ENCODE data around the gene ACOT13. TPM values are rescaled to one million over a fixed set of nuclear protein-coding genes. Genes with fewer than 3 reads are reported as not detected.
"Not testable (repeated sequence)": the region's sequence is repeated elsewhere in the genome, so short reads cannot be mapped to it uniquely, and the experiment has no call there.

The ACOT13 gene
- total RNA-seq, 2 donors from 2014 or later: 36.2 to 43.1 TPM

GRCh38 chr6:24632573-24632972 lies 34.3 kb upstream of the ACOT13 start:
- no peak overlapping the region for H3K4me3 ChIP-seq (ENCODE audit: low read length)
- H3K9me3 ChIP-seq (ENCODE audit: control insufficient read depth, low read length): peaks cover 25% of the 10 kb centered on the region
- H3K9me3 Mint-ChIP-seq: peaks cover 23% of the 10 kb centered on the region
- peaks cover 33% of the 10 kb centered on the region for H3K27me3 Mint-ChIP-seq (ENCODE audit: insufficient read depth)
- no peaks in the 10 kb centered on the region for H3K36me3 ChIP-seq (ENCODE audit: control insufficient read depth, insufficient read depth, low read length)
- DNase-seq: no peak
- H3K9ac ChIP-seq (ENCODE audit: extremely low read depth, low read length, poor library complexity, severe bottlenecking): no peak overlapping the region
- peaks cover 33% of the 10 kb centered on the region for H3K4me1 Mint-ChIP-seq
- 30% methylated on average over 1 of the region's 1 CpG; no CpG with 5 or more reads in 1 of the 2 experiments for WGBS, 2 experiments (ENCODE audit: insufficient coverage in 1 of 2, insufficient read length in 1 of 2)
- peaks cover 66% of the 10 kb centered on the region for H3K27me3 ChIP-seq (ENCODE audit: control insufficient read depth, insufficient read depth, low read length, poor library complexity, severe bottlenecking)
- no peaks in the 10 kb centered on the region for H3K36me3 Mint-ChIP-seq (ENCODE audit: low read depth)
- TF ChIP-seq, protein P1, sequence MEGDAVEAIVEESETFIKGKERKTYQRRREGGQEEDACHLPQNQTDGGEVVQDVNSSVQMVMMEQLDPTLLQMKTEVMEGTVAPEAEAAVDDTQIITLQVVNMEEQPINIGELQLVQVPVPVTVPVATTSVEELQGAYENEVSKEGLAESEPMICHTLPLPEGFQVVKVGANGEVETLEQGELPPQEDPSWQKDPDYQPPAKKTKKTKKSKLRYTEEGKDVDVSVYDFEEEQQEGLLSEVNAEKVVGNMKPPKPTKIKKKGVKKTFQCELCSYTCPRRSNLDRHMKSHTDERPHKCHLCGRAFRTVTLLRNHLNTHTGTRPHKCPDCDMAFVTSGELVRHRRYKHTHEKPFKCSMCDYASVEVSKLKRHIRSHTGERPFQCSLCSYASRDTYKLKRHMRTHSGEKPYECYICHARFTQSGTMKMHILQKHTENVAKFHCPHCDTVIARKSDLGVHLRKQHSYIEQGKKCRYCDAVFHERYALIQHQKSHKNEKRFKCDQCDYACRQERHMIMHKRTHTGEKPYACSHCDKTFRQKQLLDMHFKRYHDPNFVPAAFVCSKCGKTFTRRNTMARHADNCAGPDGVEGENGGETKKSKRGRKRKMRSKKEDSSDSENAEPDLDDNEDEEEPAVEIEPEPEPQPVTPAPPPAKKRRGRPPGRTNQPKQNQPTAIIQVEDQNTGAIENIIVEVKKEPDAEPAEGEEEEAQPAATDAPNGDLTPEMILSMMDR (conservative IDR thresholded peaks at IDR 0.05): no peak
- H3K27ac ChIP-seq (ENCODE audit: low read depth, low read length): no peak overlapping the region
- peaks cover 6% of the 10 kb centered on the region for H3K4me1 ChIP-seq (ENCODE audit: control insufficient read depth, insufficient read depth, low read length)
- no peak overlapping the region for H3K27ac Mint-ChIP-seq
- no peak overlapping the region for H3K4me3 Mint-ChIP-seq

DNA sequence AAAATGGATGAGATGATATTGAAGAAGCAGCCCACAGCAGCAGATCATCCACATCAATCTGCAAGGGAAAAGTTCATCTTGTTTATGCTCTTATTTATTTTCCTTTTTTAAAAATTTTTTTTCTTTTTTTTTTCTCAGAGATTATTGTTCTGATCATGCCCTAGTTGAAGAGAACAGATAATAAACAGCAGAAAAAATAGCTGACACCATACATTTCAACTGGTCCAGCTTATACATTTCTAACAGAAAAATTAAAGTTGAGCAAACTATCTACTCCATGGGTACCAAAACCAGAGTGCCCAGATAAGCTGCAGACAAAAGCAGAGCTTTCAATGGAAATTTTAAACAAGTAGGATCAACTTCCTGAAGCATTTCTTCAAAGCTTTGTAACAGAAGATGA lies 30.2 kb upstream of the ACOT13 start:
- TF ChIP-seq, protein P1 (conservative IDR thresholded peaks at IDR 0.05): no peak
- Histone ChIP-seq H3K4me1 (ENCODE audit: control insufficient read depth, insufficient read depth, low read length) (peaks cover 3% of the 10 kb centered on the region), H3K27me3 (ENCODE audit: control insufficient read depth, insufficient read depth, low read length, poor library complexity, severe bottlenecking) (peaks cover 58% of the 10 kb centered on the region), H3K9ac (ENCODE audit: extremely low read depth, low read length, poor library complexity, severe bottlenecking) (no peak overlapping the region), H3K36me3 (ENCODE audit: control insufficient read depth, insufficient read depth, low read length) (no peaks in the 10 kb centered on the region), H3K9me3 (ENCODE audit: control insufficient read depth, low read length) (peaks cover 47% of the 10 kb centered on the region), H3K27ac (ENCODE audit: low read depth, low read length) (no peak overlapping the region), H3K4me3 (ENCODE audit: low read length) (no peak overlapping the region)
- no peak for DNase-seq
- Mint-ChIP-seq H3K4me1 (peaks cover 23% of the 10 kb centered on the region), H3K36me3 (ENCODE audit: low read depth) (no peaks in the 10 kb centered on the region), H3K4me3 (no peak overlapping the region), H3K9me3 (peaks cover 42% of the 10 kb centered on the region), H3K27me3 (ENCODE audit: insufficient read depth) (peaks cover 31% of the 10 kb centered on the region), H3K27ac (no peak overlapping the region)

DNA sequence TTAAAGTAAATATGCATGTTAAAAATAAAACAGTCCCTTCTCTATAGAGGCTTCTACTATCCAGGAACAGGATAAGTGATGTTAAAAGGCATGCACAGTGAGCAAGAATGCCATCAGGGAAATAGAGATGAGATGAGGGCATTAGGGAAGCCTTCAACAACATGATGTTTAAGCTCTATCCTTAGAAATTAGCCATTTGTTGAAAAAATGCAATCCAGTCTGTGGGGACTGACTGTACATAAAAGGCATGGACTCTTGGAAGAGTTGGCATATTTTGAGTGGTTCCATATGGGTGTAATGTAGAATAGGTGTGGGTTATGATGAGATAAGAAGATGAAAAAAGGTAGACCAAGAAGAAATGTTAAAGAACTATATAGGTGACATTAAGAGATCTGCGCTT lies 26.7 kb upstream of the ACOT13 start:
- 100% methylated on average over 1 of the region's 1 CpG; no CpG with 5 or more reads in 1 of the 2 experiments for WGBS, 2 experiments (ENCODE audit: insufficient coverage in 1 of 2, insufficient read length in 1 of 2)
- H3K4me3 Mint-ChIP-seq: no peak overlapping the region
- Histone ChIP-seq H3K9ac (ENCODE audit: extremely low read depth, low read length, poor library complexity, severe bottlenecking) (no peak overlapping the region), H3K27ac (ENCODE audit: low read depth, low read length) (no peak overlapping the region), H3K27me3 (ENCODE audit: control insufficient read depth, insufficient read depth, low read length, poor library complexity, severe bottlenecking) (peaks cover 48% of the 10 kb centered on the region), H3K4me3 (ENCODE audit: low read length) (no peak overlapping the region), H3K36me3 (ENCODE audit: control insufficient read depth, insufficient read depth, low read length) (no peaks in the 10 kb centered on the region), H3K9me3 (ENCODE audit: control insufficient read depth, low read length) (peaks cover 45% of the 10 kb centered on the region), H3K4me1 (ENCODE audit: control insufficient read depth, insufficient read depth, low read length) (no peaks in the 10 kb centered on the region)
- no peaks in the 10 kb centered on the region for H3K36me3 Mint-ChIP-seq (ENCODE audit: low read depth)
- DNase-seq: no peak
- peaks cover 42% of the 10 kb centered on the region for H3K9me3 Mint-ChIP-seq
- peaks cover 47% of the 10 kb centered on the region for H3K27me3 Mint-ChIP-seq (ENCODE audit: insufficient read depth)
- no peak overlapping the region for H3K27ac Mint-ChIP-seq
- no peaks in the 10 kb centered on the region for H3K4me1 Mint-ChIP-seq
- TF ChIP-seq, protein P1 (conservative IDR thresholded peaks at IDR 0.05): no peak

DNA sequence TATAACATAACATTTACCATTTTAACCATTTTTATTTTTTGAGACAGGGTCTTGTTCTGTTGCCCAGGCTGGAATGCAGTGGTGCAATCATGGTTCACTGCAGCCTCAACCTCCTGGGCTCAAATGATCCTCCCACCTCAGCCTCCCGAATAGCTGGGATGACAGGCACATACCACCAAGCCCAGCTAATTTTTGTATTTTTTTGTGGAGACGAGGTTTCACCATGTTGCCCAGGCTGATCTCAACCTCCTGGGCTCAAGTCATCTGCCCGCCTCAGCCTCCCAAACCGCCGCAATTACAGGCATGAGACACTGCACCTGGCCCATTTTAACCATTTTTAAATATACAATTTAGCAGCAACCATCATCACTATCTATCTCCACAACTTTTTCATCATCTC lies 26.2 kb upstream of the ACOT13 start:
- H3K27ac Mint-ChIP-seq; H3K36me3 ChIP-seq (ENCODE audit: control insufficient read depth, insufficient read depth, low read length); H3K36me3 Mint-ChIP-seq (ENCODE audit: low read depth); H3K9ac ChIP-seq (ENCODE audit: extremely low read depth, low read length, poor library complexity, severe bottlenecking); H3K27ac ChIP-seq (ENCODE audit: low read depth, low read length); H3K4me3 ChIP-seq (ENCODE audit: low read length); H3K4me3 Mint-ChIP-seq; DNase-seq; H3K4me1 ChIP-seq (ENCODE audit: control insufficient read depth, insufficient read depth, low read length); H3K4me1 Mint-ChIP-seq: not testable (repeated sequence)
- H3K27me3 ChIP-seq (ENCODE audit: control insufficient read depth, insufficient read depth, low read length, poor library complexity, severe bottlenecking): peaks cover 50% of the 10 kb centered on the region
- peaks cover 37% of the 10 kb centered on the region for H3K9me3 Mint-ChIP-seq
- 89 to 94% methylated on average over 5 of the region's 5 CpGs for WGBS, 2 experiments (ENCODE audit: insufficient coverage in 1 of 2, insufficient read length in 1 of 2)
- peaks cover 40% of the 10 kb centered on the region for H3K9me3 ChIP-seq (ENCODE audit: control insufficient read depth, low read length)
- H3K27me3 Mint-ChIP-seq (ENCODE audit: insufficient read depth): peaks cover 52% of the 10 kb centered on the region

All from endodermal cell (in vitro differentiated cells).